OCI-LY3 (cell line): ENCODE measurements around the gene IGDCC3.

Experiments used
- H2AFZ ChIP-seq: fragments of 200-600, 300-600 bp; shearing (Covaris generic); 2 replicates; pipeline ENCODE4 v1.6.0; 2014; ENCODE audit warnings: antibody characterized with exemption, low read depth, low read length
- H3K27ac ChIP-seq: fragments of 200-600, 300-600 bp; sonication (generic); 2 replicates; pipeline ENCODE4 v1.5.1; 2014; ENCODE audit warnings: mild to moderate bottlenecking, low read length, moderate library complexity, mixed read lengths
- H3K27me3 ChIP-seq: fragments of 200-600, 300-600 bp; sonication (generic); 2 replicates; pipeline ENCODE4 v1.6.1; 2014; ENCODE audit warnings: low read depth, low read length, mixed read lengths
- H3K36me3 ChIP-seq: fragments of 200-600, 300-600 bp; sonication (generic); replicated peaks from 2 replicates; pipeline ENCODE3; 2014; ENCODE audit warnings: low read depth, low read length, mixed read lengths
- H3K4me1 ChIP-seq: fragments of 300-600, 200-600 bp; sonication (generic); 2 replicates; pipeline ENCODE4 v1.6.1; 2014; ENCODE audit warnings: low read length, mixed read lengths
- H3K4me2 ChIP-seq: fragments of 200-600, 300-600 bp; sonication (generic); 2 replicates; pipeline ENCODE4 v1.6.1; 2014; ENCODE audit warnings: low read length, mixed read lengths
- H3K4me3 ChIP-seq: fragments of 300-600, 200-600 bp; sonication (generic); 2 replicates; pipeline ENCODE4 v1.5.1; 2014; ENCODE audit warnings: antibody characterized with exemption, mild to moderate bottlenecking, low read length, moderate library complexity
- H3K79me2 ChIP-seq: fragments of 300-600, 200-600 bp; shearing (Covaris generic); 2 replicates; pipeline ENCODE4 v1.6.1; 2014; ENCODE audit warnings: mild to moderate bottlenecking, low read length, mixed read lengths
- H3K9ac ChIP-seq: fragments of 300-600, 200-600 bp; shearing (Covaris generic); 2 replicates; pipeline ENCODE4 v1.6.0; 2014; ENCODE audit warnings: mild to moderate bottlenecking, low read length, moderate library complexity
- H3K9me3 ChIP-seq: fragments of 200-600, 300-600 bp; shearing (Covaris generic); 2 replicates; pipeline ENCODE4 v1.6.1; 2014; ENCODE audit warnings: low read length, mixed read lengths; ENCODE audit not compliant: insufficient read depth
- H4K20me1 ChIP-seq: fragments of 200-600, 300-600 bp; sonication (generic); 2 replicates; pipeline ENCODE4 v1.6.1; 2016; ENCODE audit warnings: low read length, mixed read lengths; ENCODE audit not compliant: insufficient read depth
- EZH2phosphoT487 ChIP-seq: fragments of 200-600 bp; shearing (Covaris generic); IDR thresholded peaks from 2 replicates; pipeline ENCODE4 v1.6.1; 2018; ENCODE audit warnings: antibody characterized with exemption, mixed run types, low read depth
- TF ChIP-seq, protein P1 (sequence below): fragments of 200-600, 300-600 bp; sonication (generic); IDR thresholded peaks from 2 replicates; pipeline ENCODE4 v1.5.1; 2014; ENCODE audit warnings: antibody characterized with exemption, low read length, low read depth

IGDCC3 gene

DNA sequence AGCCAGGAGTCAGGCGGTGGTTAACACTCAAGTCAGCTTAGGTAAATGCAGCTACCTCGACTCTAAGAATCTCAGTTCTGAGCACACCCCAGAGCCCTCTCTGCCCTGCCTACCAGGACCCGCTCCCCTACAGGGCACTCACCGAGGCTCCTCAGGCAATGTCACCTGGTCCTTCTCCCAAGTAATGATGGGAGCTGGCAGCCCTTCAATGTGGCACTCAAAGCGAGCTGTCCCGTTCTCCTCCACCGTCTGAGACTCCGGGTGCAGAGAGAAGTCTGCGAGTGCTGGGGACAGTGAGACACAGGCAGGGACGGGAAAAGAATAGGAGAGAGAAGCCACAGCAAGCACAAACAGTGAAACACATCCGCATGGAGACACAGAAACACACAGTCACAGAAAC lies 32.2 kb upstream of the IGDCC3 start:
- TF ChIP-seq, protein P1, sequence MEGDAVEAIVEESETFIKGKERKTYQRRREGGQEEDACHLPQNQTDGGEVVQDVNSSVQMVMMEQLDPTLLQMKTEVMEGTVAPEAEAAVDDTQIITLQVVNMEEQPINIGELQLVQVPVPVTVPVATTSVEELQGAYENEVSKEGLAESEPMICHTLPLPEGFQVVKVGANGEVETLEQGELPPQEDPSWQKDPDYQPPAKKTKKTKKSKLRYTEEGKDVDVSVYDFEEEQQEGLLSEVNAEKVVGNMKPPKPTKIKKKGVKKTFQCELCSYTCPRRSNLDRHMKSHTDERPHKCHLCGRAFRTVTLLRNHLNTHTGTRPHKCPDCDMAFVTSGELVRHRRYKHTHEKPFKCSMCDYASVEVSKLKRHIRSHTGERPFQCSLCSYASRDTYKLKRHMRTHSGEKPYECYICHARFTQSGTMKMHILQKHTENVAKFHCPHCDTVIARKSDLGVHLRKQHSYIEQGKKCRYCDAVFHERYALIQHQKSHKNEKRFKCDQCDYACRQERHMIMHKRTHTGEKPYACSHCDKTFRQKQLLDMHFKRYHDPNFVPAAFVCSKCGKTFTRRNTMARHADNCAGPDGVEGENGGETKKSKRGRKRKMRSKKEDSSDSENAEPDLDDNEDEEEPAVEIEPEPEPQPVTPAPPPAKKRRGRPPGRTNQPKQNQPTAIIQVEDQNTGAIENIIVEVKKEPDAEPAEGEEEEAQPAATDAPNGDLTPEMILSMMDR: no peak
- no peak for TF ChIP-seq EZH2phosphoT487
- Histone ChIP-seq H3K27ac (no peak overlapping the region), H4K20me1 (no peaks in the 10 kb centered on the region), H2AFZ (no peak overlapping the region), H3K4me2 (peak overlapping the region; percentile 65), H3K9me3 (no peaks in the 10 kb centered on the region), H3K27me3 (peaks cover 42% of the 10 kb centered on the region), H3K9ac (no peak overlapping the region), H3K4me1 (peaks cover 21% of the 10 kb centered on the region), H3K79me2 (no peaks in the 10 kb centered on the region), H3K4me3 (no peak overlapping the region), H3K36me3 (no peaks in the 10 kb centered on the region)

DNA sequence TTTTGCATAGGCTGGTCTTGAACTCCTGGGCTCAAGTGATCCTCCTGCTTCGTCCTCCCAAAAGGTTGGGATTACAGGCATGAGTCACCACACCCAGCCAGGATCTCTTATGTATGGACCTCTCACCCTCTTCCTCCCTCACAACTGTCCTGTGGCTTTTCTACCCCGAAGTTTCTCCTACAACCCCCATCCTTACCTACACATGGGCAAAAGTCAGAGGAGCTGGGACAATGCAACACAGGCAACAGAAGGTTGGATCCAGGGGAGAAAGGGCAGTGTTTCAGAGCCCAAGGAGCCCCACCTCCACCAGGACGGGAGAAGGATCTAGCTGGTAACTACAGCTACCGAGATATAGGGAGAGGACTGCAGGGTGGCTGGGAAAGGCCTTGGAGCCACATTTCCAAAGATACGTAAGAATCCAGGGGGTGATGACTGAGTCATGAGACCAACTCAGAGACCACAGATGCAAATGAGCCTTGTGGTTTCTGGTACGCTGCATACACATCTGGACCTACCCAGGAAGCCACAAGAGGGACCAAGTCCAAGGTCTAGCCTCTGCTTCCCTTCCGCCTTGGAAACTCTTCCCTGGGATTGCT lies 31.3 kb upstream of the IGDCC3 start:
- H3K79me2 ChIP-seq: no peaks in the 10 kb centered on the region
- TF ChIP-seq, protein P1: no peak
- TF ChIP-seq EZH2phosphoT487: no peak
- peaks cover 20% of the 10 kb centered on the region for H3K4me1 ChIP-seq
- H3K36me3 ChIP-seq: no peaks in the 10 kb centered on the region
- peak overlapping the region; percentile 52 for H3K4me3 ChIP-seq
- H3K4me2 ChIP-seq: peak overlapping the region; percentile 65
- no peak overlapping the region for H3K27ac ChIP-seq
- no peak overlapping the region for H2AFZ ChIP-seq
- no peaks in the 10 kb centered on the region for H3K9me3 ChIP-seq
- no peak overlapping the region for H3K9ac ChIP-seq
- no peaks in the 10 kb centered on the region for H4K20me1 ChIP-seq
- peaks cover 49% of the 10 kb centered on the region for H3K27me3 ChIP-seq

DNA sequence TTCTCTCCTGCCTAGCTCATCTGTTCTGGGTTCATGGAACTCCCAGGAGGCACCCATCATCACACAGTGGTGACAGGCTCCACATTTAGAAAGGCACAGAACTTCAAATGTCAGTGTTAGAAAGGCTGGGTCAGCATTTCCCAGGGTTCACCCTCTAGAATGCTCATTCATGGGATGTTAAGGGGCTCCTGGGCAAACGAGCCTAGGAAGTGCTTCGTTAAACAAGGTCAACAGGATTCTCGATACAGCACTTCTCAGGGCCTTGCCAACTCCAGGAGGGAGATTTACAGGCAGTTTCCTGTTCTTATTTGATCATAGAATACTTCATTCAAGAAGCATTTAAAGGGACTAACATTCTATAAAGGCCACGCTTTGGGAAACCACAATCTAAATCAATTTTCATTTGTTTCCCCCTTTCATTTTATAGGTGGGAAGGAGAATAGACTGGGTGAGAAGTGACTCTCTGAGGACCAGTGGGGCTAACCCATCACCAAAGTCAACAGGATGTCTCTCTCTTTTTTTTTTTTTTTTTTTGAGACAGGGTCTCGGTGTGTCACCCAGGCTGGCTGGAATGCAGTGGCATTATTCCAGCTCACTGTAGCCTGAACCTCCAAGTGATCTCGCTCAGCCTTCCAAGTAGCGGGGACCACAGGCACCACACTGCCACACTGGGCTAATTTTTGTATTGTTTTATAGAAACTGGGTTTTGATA lies 30.7 kb upstream of the IGDCC3 start:
- Histone ChIP-seq H3K27ac (no peak overlapping the region), H3K27me3 (peaks cover 53% of the 10 kb centered on the region), H3K79me2 (no peaks in the 10 kb centered on the region), H3K4me2 (no peak overlapping the region), H2AFZ (no peak overlapping the region), H3K9me3 (no peaks in the 10 kb centered on the region), H3K4me1 (peaks cover 20% of the 10 kb centered on the region), H3K9ac (no peak overlapping the region), H3K36me3 (no peaks in the 10 kb centered on the region), H4K20me1 (no peaks in the 10 kb centered on the region), H3K4me3 (no peak overlapping the region)
- no peak for TF ChIP-seq EZH2phosphoT487
- TF ChIP-seq, protein P1: no peak

DNA sequence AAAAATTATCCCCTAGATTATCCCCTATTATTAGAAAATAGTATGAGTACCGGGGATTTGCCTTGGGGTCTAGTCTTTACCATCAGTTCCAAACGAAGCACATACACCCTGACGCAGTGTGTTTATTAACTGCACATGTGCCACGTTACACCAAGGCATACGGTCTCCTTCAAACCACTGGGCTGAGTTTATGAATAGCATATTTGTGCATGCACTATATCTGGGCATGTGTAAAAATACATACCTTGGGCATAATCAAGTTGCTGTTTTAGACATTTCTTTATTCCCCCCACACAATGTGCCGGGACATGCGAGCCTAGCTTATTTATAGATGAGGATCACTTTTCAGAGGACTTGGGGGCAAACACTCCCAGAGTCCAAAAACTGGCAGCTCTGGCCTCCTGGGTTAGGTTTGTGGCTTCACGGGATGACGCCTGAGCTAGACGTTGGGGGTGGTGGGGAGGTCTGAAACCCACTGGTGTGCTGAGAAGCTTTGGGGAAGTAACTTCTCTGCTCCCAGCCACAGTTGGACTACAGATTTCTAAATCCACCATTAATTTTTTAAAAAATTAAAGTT lies 28.7 kb upstream of the IGDCC3 start:
- Histone ChIP-seq H3K4me1 (peaks cover 15% of the 10 kb centered on the region), H3K9me3 (no peaks in the 10 kb centered on the region)

More for the DNA sequence above, 28.7 kb upstream of the IGDCC3 start:
- no peak overlapping the region for H3K4me2 ChIP-seq
- no peak overlapping the region for H3K9ac ChIP-seq
- peaks cover 55% of the 10 kb centered on the region for H3K27me3 ChIP-seq
- no peaks in the 10 kb centered on the region for H4K20me1 ChIP-seq
- no peaks in the 10 kb centered on the region for H3K36me3 ChIP-seq
- H3K4me3 ChIP-seq: no peak overlapping the region
- no peak overlapping the region for H3K27ac ChIP-seq
- H3K79me2 ChIP-seq: no peaks in the 10 kb centered on the region
- TF ChIP-seq, protein P1: no peak
- TF ChIP-seq EZH2phosphoT487: no peak
- no peak overlapping the region for H2AFZ ChIP-seq
